GM19099 (cell line): ENCODE data around the gene F3.

Experiments
- POLR2A ChIP-seq: IDR thresholded peaks from 3 replicates; pipeline ENCODE4 v1.6.1; 2011; ENCODE audit warnings: low read depth; ENCODE audit not compliant: insufficient read length; ENCODE audit errors: extremely low read depth

The F3 gene

DNA sequence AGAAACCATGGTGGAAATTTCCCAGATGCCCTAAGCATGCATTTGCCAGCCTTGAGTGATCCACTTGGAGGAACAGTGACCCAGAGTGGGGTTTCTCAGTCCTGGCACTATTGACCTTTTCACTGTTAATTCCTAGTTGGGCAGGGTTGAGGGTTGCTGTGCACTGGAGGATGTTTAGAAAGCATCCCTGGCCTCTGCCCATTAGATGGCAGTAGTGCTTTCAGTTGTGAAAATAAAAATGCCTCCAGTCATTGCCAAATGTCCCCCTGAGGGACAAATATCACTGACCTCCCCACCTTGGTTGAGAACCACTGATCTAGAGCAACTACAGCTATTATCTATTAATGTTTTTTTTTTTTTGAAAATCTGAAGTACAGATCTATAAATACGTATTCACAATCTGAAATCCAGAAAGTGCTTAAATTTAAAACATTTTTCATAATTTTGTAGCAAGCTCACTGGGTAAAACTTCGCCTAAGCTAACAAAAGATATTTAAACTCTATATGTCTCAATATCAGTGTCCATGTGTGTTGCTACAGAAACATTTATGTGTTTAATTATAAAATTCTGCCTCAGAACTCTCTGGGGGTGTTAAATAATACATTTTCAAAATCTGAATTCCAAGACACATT is 27.3 kb downstream of the F3 start:
- TF ChIP-seq POLR2A, result no peak

DNA sequence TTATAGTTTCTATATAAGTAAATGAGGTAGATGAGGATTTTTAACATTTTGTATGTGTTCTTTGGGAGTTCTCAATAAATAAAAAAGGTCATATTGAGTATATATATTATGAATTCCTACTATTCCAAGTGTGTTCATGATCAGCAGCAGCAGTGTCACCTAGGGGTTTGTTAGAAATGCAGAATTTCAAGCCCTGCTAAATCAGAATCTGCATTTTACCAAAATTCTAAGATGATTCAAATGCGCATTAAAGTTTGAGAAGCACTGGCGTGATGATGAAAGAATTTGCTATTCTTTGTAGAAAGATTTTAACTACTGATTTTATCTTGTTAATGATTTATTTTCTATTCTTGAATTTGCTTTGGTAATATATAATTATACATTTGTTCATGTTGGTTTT is 28.7 kb downstream of the F3 start:
- TF ChIP-seq POLR2A, result no peak

DNA sequence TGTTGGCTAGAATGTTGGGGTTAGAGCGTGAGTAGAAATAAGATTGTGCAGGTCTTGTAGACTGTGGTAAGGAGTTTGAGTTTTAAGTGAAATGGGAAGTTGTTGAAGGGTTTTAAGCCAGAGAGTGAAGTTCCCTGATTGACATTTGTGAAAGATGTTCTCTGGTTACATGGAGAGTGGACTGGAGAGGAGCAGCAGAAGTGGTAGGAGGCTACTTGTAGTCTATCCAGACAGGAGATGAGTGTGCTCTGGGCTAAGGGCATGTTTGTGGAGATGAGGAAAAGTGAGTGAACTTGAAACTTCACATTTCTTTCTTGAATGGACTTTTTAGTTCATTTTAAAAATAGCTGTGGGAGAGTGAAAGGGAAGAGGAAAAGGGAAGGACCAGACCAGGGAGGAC is 37.0 kb downstream of the F3 start:
- no peak for TF ChIP-seq POLR2A

DNA sequence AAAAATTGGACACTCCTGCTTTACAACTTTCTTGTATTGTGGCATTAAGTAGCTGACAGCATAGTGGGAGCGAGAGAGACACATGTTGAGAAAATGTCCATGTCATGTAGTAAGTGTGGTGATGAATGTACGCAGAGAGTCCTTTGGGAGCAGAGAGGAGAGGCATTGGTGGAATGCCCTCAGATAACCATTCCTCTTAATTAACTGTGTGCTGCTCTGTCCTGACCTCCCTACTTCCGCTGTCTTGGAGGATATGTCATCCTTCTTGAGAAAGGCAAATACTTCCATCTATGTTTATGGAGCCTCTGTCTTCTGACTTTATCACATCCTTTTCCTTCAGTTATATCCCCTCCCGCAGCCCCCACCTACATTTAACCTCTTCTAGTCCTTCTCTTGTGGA is 38.4 kb downstream of the F3 start:
- TF ChIP-seq POLR2A, result no peak

DNA sequence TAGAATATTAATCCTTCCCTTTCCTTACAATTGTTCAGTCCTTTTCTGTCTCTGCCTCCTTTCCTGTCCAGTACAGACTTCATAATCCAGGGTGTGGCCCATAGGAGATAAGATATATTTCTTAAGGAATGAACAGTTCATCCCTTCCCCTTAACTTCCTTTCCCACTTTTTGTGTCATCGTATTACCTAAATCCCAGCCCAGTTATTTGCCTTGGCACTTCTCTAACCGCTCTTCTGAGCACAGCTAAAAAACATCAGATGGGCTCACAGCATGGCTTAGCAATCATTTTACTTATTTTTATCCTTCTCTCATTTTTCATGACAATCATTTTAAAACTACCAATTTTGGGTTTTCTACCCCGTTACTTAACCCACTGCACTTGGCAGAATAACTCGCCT is 39.6 kb downstream of the F3 start:
- no peak for TF ChIP-seq POLR2A

DNA sequence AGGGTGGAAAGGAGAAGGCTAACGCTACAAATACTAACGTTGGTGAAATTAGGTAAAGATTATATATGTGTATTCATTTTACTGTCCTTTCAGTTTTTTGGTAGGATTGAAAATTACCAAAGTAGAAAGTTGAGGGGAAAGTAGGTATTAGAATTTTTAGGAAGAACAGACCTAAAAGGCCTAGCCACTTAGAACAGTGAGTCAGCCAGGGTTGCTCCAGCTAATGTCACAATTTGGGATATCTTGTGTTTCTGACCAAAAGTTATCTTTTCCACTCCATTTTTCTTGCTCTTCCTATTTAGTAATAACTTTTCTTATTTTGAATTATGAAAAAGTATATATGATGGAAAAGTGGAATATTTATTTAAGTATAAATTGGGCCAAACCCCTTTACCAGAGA is 40.1 kb downstream of the F3 start:
- no peak for TF ChIP-seq POLR2A

DNA sequence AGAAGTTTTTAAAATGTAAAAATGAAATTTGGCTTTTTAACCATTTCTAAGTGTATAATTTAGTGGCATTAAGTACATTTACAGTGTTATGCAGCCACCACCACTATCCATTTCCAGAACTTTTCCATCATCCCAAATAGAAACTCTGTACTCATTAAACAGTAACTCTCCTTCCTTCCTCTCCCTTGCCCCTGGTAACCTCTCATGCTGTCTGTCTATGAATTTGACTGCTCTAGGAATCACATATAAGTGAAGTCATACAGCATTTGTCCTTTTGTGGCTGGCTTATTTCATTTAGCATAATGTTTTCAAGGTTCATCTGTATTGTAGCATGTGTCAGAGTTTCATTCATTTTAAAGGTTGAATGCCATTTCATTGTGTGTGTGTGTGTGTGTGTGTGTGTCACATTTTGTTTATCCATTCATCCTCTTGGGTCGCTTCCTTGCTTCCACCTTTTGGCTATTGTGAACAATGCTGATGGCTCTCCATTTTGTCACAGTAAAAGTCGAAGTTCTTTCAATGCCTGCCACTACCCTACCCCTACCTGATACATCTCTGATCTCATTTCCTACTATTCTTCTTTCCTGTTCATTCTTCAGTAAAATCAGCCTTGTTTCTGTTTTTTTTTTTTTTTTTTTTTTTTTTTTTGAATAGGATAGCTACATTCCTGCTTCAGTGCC is 45.3 kb downstream of the F3 start:
- TF ChIP-seq POLR2A, result no peak

DNA sequence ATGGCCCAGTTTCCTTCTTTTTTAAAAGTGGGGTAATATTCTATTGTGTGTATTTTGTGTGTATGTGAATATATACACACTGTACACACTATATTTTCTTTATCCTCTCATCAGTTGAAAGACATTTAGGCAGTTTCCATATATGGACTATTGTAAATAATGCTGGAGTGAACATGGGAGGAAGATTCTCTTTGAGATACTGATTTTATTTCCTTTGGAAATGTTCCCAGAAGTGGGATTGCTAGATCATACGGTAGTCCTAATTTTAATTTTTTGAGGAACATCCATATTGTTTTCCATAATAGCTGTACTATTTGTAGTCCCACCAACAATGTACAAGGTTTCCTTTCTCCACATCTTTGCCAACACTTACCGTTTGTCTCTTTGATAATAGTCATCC is 51.0 kb downstream of the F3 start:
- no peak for TF ChIP-seq POLR2A

DNA sequence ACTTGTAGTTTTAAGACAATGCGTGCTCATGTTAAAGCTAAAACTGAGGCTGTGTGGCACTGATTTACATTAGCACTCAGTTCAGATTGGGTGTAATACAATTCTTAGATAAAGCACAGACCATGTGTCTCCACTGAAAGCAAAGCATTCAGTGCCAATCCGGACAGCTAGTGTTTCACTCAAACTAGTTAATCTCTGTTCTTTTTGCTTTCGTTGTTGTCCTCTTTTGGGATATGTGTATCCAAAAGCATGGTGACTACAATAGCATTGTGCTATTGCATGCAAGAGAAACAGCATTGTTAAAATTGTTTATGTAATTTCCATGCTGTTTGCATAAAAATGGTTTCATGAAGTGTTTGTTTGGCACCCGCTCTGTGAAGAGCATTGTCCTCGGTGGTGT is 54.6 kb downstream of the F3 start:
- TF ChIP-seq POLR2A, result no peak

DNA sequence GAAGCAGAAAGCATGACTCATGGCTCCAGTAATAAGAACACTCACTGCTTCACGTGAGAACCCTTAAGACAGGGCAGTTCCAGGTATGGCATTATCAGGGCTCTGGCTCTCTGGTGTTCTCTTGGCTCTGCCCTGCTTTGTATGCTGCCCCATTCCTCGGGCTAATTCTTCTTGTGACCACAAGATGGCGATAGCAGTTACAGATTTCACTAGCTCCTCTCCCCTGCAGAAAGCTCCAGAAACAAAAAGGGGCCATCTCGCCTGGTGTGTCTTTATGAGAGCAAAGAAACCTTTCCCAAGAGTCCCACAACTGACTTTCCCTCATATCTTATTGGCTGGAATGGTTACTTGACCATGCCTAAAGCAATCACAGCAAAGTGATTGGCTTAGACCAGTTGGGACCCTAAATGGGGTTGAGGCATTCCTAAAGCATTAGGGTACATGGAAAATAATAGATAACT is 60.1 kb downstream of the F3 start:
- TF ChIP-seq POLR2A, result no peak

DNA sequence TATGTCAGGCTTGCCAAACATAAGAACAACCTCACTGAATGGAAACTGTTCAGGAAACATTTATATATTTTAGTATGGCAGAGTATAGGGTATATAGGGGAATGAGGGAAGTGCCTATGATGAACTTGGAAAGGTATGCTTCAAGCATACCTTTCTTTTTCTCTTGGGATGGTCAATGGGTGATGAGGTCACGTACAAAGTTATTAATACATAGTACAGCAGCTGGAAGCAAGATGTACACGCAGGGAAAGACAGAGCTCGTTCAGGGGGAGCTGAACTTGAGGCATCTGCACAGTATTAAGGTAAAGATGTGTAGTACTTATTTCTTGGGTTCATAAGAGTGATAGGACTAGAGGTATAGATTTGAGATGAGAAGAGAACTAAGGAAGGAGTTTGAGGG is 61.9 kb downstream of the F3 start:
- TF ChIP-seq POLR2A, result no peak
